Naive thymus-derived CD4-positive, alpha-beta T cell (primary cell): ENCODE data around the gene ATG7. TPM values are rescaled to one million over a fixed set of nuclear protein-coding genes. Genes with fewer than 3 reads are reported as not detected.
A peak's percentile ranks its signal among the peaks of the same experiment; 100 is the strongest.

Experiments used
- ATAC-seq: fragments of 150-1000 bp; cut with Tn5 transposase; 2 replicates; pipeline ENCODE4 v1.10.0; 2021; ENCODE audit warnings: mild to moderate bottlenecking, moderate library complexity
- CTCF ChIA-PET: fragments of 350-600 bp; sonication (Branson Sonifier 250); formaldehyde crosslinking; loops from one replicate; lab custom pipeline; 2021; ENCODE audit warnings: antibody characterized with exemption; lab: Charles Lee
- POLR2A ChIA-PET: fragments of 350-600 bp; sonication (Branson Sonifier 250); formaldehyde crosslinking; loops from one replicate; lab custom pipeline; 2021; ENCODE audit warnings: antibody characterized with exemption, inconsistent platforms; lab: Charles Lee
- DNase-seq, 9 donors: peaks; one replicate each; pipeline versions ENCODE4 v3.0.0 to v3.0.0-alpha.2; 2020 to 2022; ENCODE audit warnings: mixed read lengths in 1 of 9
- H3K27ac ChIP-seq: one replicate; pipeline ENCODE4 v1.7.0; 2013; ENCODE audit warnings: mild to moderate bottlenecking, low read depth, low read length, moderate library complexity
- H3K27me3 ChIP-seq, 2 donors: one replicate each; pipeline ENCODE4 v1.7.0; 2013; ENCODE audit warnings: low read length in 2 of 2, mild to moderate bottlenecking in 2 of 2, moderate library complexity in 2 of 2; ENCODE audit not compliant: control insufficient read depth in 2 of 2, insufficient read depth in 2 of 2
- H3K36me3 ChIP-seq, 3 experiments: 1 replicate in 2 of 3; 2 replicates in 1 of 3; pipeline ENCODE4 v1.7.0; 2013; ENCODE audit warnings: low read length in 3 of 3, mild to moderate bottlenecking in 3 of 3, moderate library complexity in 1 of 3; ENCODE audit not compliant: insufficient read depth in 3 of 3, control insufficient read depth in 2 of 3
- H3K4me1 ChIP-seq, 2 donors: one replicate each; pipeline ENCODE4 v1.7.0; 2013; ENCODE audit warnings: low read length in 2 of 2, mild to moderate bottlenecking in 2 of 2, moderate library complexity in 1 of 2; ENCODE audit not compliant: control insufficient read depth in 2 of 2, insufficient read depth in 2 of 2
- H3K4me3 ChIP-seq: 2 replicates; pipeline ENCODE4 v1.7.0; 2013; ENCODE audit warnings: mild to moderate bottlenecking, low read length
- H3K9me3 ChIP-seq, 3 experiments: 1 replicate in 2 of 3; 2 replicates in 1 of 3; pipeline ENCODE4 v1.7.0; 2013; ENCODE audit warnings: low read length in 3 of 3; ENCODE audit not compliant: control insufficient read depth in 2 of 3
- H3K27ac Mint-ChIP-seq, 9 donors: one replicate each; pipeline ENCODE4 v1.8.0; 2020 to 2022; ENCODE audit warnings: mixed read lengths in 9 of 9, mild to moderate bottlenecking in 8 of 9, moderate library complexity in 5 of 9, inconsistent platforms in 2 of 9
- H3K27me3 Mint-ChIP-seq, 5 donors: one replicate each; pipeline ENCODE4 v1.8.0; 2021 to 2022; ENCODE audit warnings: mixed read lengths in 5 of 5, mild to moderate bottlenecking in 1 of 5
- H3K36me3 Mint-ChIP-seq, 5 donors: one replicate each; pipeline ENCODE4 v1.8.0; 2020 to 2022; ENCODE audit warnings: mixed read lengths in 5 of 5, mild to moderate bottlenecking in 3 of 5, inconsistent platforms in 1 of 5
- H3K4me1 Mint-ChIP-seq, 7 donors: one replicate each; pipeline ENCODE4 v1.8.0; 2020 to 2022; ENCODE audit warnings: mixed read lengths in 7 of 7, mild to moderate bottlenecking in 3 of 7, inconsistent platforms in 1 of 7
- H3K4me3 Mint-ChIP-seq, 10 donors: one replicate each; pipeline ENCODE4 v1.8.0; 2020 to 2022; ENCODE audit warnings: mild to moderate bottlenecking in 10 of 10, mixed read lengths in 10 of 10, moderate library complexity in 6 of 10, inconsistent platforms in 2 of 10
- H3K9me3 Mint-ChIP-seq, 11 donors: one replicate each; pipeline ENCODE4 v1.8.0; 2020 to 2022; ENCODE audit warnings: mixed read lengths in 11 of 11, mild to moderate bottlenecking in 4 of 11, inconsistent platforms in 1 of 11, moderate library complexity in 1 of 11
- intact Hi-C, 2 donors: fragments of 100-400 bp; cut with micrococcal nuclease; formaldehyde crosslinking; loops; one replicate each; pipeline ENCODE4 v1.15.1; 2023
- polyA plus RNA-seq, 2 donors: library from polyadenylated mRNA; unstranded; fragments of 300-500 nt; fragmentation: Illumina TruSeq; gene quantifications; one replicate each; pipeline ENCODE4 v1.2.3, GENCODE V29; 2021
- total RNA-seq, 6 experiments: library from RNA in 5 of 6; stranded (reverse) in 5 of 6; gene quantifications; 1 replicate in 5 of 6; 2 replicates in 1 of 6; pipeline ENCODE4 v1.2.3 and lab custom pipeline; 2021 to 2026

ATG7 gene
- total and polyA plus RNA-seq, 7 experiments from 2014 or later = 12.0 to 80.3 (median 33.6) TPM

DNA sequence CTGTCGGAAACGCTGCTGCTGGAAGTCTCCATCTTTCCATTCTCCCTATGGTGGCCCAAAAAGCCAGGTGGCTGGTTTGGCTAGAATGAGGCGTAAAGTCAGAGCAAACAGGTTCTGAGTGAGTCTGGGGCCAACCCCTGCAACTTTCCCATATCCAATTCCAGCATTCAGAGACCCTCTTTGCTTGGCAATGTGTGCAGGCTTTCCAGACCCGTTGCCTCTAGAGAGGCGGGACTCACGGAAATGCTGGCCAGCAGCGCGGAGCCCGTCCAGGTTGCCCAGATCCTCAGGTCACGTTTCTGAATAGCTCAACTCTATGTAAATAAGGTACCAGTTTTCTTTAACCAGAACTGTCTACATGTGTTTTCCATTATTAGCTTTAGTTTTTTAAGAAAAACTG lies 303.5 kb downstream of the ATG7 start:
- no peak overlapping the region for H3K4me3 ChIP-seq
- peaks cover 0 to 27% (median 0%) of the 10 kb centered on the region in 3 experiments for H3K36me3 ChIP-seq
- H3K36me3 Mint-ChIP-seq = peaks cover 4 to 30% (median 7%) of the 10 kb centered on the region in 5 donors
- H3K27ac Mint-ChIP-seq = peak overlapping the region in 5 of 9 donors; percentile 8 to 55 (median 28)
- peaks cover 0 to 2% (median 0%) of the 10 kb centered on the region in 11 donors for H3K9me3 Mint-ChIP-seq
- no peaks in the 10 kb centered on the region for H3K9me3 ChIP-seq
- ChIA-PET POLR2A (no interaction called here), CTCF (no interaction called here)
- H3K27me3 ChIP-seq = no peaks in the 10 kb centered on the region
- intact Hi-C loops = no loop called here
- H3K27me3 Mint-ChIP-seq = no peaks in the 10 kb centered on the region
- ATAC-seq (no peak), DNase-seq (no peak)
- H3K4me3 Mint-ChIP-seq = no peak overlapping the region
- H3K4me1 ChIP-seq = no peaks in the 10 kb centered on the region
- H3K27ac ChIP-seq = no peak overlapping the region
- peaks cover 5 to 50% (median 42%) of the 10 kb centered on the region in 7 donors for H3K4me1 Mint-ChIP-seq

- DNase-seq (no peak), ATAC-seq (no peak)
- no peak overlapping the region for H3K4me3 ChIP-seq
- ChIA-PET POLR2A (no interaction called here), CTCF (no interaction called here)
- Mint-ChIP-seq H3K9me3 (peaks cover 0 to 2% (median 0%) of the 10 kb centered on the region in 11 donors), H3K27me3 (no peaks in the 10 kb centered on the region), H3K36me3 (peaks cover 4 to 30% (median 7%) of the 10 kb centered on the region in 5 donors), H3K27ac (peak overlapping the region in 5 of 9 donors; percentile 15 to 69 (median 45)), H3K4me3 (no peak overlapping the region), H3K4me1 (peaks cover 5 to 52% (median 43%) of the 10 kb centered on the region in 7 donors)
- peaks cover 0 to 2% of the 10 kb centered on the region in 2 donors for H3K4me1 ChIP-seq
- no peaks in the 10 kb centered on the region for H3K27me3 ChIP-seq
- no peak overlapping the region for H3K27ac ChIP-seq
- H3K36me3 ChIP-seq = peaks cover 0 to 27% (median 0%) of the 10 kb centered on the region in 3 experiments
- intact Hi-C loops = no loop called here
- H3K9me3 ChIP-seq = no peaks in the 10 kb centered on the region
Observed at GRCh38 chr3:11576453-11576852, 304.3 kb downstream of the ATG7 start.

DNA sequence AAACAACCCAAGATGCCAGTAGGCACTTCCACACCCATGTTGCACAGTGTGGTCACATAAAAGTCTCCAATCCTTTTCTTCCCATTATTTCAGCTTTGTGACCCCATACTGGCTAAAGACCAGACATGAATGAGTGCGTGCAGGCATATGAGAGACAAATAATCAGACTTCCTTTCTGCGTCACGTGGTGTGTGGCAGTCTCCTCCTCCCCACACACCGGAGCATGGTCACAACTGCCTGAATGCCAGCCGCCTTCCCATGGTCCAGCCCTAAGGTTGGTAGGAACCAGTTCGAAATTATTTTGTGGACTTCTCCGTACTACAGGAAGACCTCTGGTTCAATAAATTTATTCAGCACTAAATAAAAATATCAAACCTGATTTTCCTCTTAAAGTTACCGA lies 306.0 kb downstream of the ATG7 start:
- ChIA-PET CTCF (interaction anchor here (0.7 kb wide), 1 partner anchor 29 kb away, joined by 3 read pairs; no protein-coding TSS in a partner anchor), POLR2A (no interaction called here)
- Mint-ChIP-seq H3K9me3 (peaks cover 0 to 2% (median 0%) of the 10 kb centered on the region in 11 donors), H3K36me3 (peaks cover 4 to 26% (median 4%) of the 10 kb centered on the region in 5 donors), H3K4me3 (no peak overlapping the region), H3K27ac (peak overlapping the region in 3 of 9 donors; percentile 0 to 65 (median 33)), H3K27me3 (no peaks in the 10 kb centered on the region), H3K4me1 (peaks cover 20 to 62% (median 57%) of the 10 kb centered on the region in 7 donors)
- no peak overlapping the region for H3K4me3 ChIP-seq
- no peaks in the 10 kb centered on the region for H3K27me3 ChIP-seq
- intact Hi-C loops = no loop called here
- no peaks in the 10 kb centered on the region for H3K9me3 ChIP-seq
- peaks cover 0 to 14% of the 10 kb centered on the region in 2 donors for H3K4me1 ChIP-seq
- peaks cover 0 to 23% (median 0%) of the 10 kb centered on the region in 3 experiments for H3K36me3 ChIP-seq
- no peak overlapping the region for H3K27ac ChIP-seq
- no peak for ATAC-seq
- no peak for DNase-seq

- Histone ChIP-seq H3K9me3 (no peaks in the 10 kb centered on the region), H3K27me3 (no peaks in the 10 kb centered on the region), H3K4me3 (no peak overlapping the region), H3K4me1 (peaks cover 0 to 15% of the 10 kb centered on the region in 2 donors), H3K36me3 (peaks cover 0 to 4% (median 0%) of the 10 kb centered on the region in 3 experiments), H3K27ac (no peak overlapping the region)
- no peak for DNase-seq
- intact Hi-C loops = no loop called here
- Mint-ChIP-seq H3K4me1 (peaks cover 28 to 78% (median 75%) of the 10 kb centered on the region in 7 donors), H3K27me3 (no peaks in the 10 kb centered on the region), H3K36me3 (peaks cover 4 to 8% (median 4%) of the 10 kb centered on the region in 5 donors), H3K4me3 (peak overlapping the region in 1 of 10 donors; percentile 4), H3K9me3 (peaks cover 0 to 2% (median 0%) of the 10 kb centered on the region in 11 donors), H3K27ac (no peak overlapping the region)
- CTCF ChIA-PET = no interaction called here
- POLR2A ChIA-PET = interaction anchor here (0.6 to 1.0 kb wide), 2 partner anchors 61 to 201 kb away, joined by 3 read pairs; no protein-coding TSS in a partner anchor
- no peak for ATAC-seq
Observed at GRCh38 chr3:11580645-11581044, 308.4 kb downstream of the ATG7 start.

- peak overlapping the region; percentile 4 for H3K27ac ChIP-seq
- H3K9me3 ChIP-seq = no peaks in the 10 kb centered on the region
- peaks cover 0 to 15% of the 10 kb centered on the region in 2 donors for H3K4me1 ChIP-seq
- H3K36me3 ChIP-seq = no peaks in the 10 kb centered on the region
- H3K4me3 ChIP-seq = peak overlapping the region; percentile 28
- Mint-ChIP-seq H3K4me3 (peak overlapping the region; percentile 61 to 94 (median 83)), H3K9me3 (peaks cover 0 to 2% (median 0%) of the 10 kb centered on the region in 11 donors), H3K27ac (peak overlapping the region in 7 of 9 donors; percentile 12 to 87 (median 82)), H3K4me1 (peaks cover 28 to 83% (median 80%) of the 10 kb centered on the region in 7 donors), H3K27me3 (no peaks in the 10 kb centered on the region), H3K36me3 (peaks cover 4 to 8% (median 6%) of the 10 kb centered on the region in 5 donors)
- no peak for DNase-seq
- H3K27me3 ChIP-seq = no peaks in the 10 kb centered on the region
- ChIA-PET CTCF (no interaction called here), POLR2A (interaction anchor here (1.0 kb wide), 1 partner anchor 202 kb away, joined by 3 read pairs; no protein-coding TSS in a partner anchor)
- intact Hi-C loops = loop anchor here (1.0 kb wide), 3 partner anchors 43 to 62 kb away; partner anchors contain the start of gene VGLL4 (in 1 of the 2)
- no peak for ATAC-seq
Observed at GRCh38 chr3:11581237-11582190, 309.3 kb downstream of the ATG7 start.

DNA sequence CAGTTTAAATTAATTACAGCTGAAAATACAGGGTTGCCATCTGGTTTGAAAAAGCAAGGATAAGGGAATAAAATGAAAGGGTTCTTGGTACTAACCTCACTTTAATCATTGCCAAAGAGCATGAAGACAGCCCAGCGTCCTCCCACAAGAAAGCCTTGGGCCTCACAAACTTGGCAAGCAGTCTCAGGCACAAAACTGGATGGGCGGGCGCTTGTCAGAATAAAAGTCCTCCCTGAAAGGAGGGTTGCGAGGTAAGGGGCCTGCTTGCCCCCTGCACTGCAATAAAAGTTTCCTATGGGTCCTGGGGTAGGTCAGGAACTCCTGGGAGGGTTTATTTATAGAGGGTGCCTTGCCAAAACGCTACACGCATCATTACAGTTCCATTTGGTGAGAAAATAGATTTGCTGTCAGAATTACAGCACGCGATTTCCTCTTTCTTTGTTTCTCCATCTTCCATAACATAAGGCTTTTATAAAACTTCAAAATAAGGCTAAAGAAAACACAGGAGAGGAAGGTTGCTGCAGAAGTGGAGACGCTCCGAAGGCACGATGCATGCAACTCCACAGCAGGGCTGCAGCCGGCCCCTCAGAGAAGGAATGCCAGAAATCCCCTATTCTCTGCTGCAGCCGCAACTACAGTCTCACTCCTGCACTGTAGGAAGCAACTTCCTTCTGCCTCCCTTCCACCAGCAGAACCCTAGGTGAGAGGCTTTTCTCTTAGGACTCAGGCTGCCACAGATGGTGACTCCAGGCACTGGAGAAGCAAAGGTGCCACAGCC lies 310.2 kb downstream of the ATG7 start:
- Mint-ChIP-seq H3K27me3 (no peaks in the 10 kb centered on the region), H3K36me3 (peaks cover 4 to 10% (median 8%) of the 10 kb centered on the region in 5 donors), H3K4me3 (peak overlapping the region; percentile 61 to 94 (median 83)), H3K4me1 (peaks cover 28 to 86% (median 81%) of the 10 kb centered on the region in 7 donors), H3K9me3 (peaks cover 0 to 2% (median 0%) of the 10 kb centered on the region in 11 donors), H3K27ac (peak overlapping the region; percentile 12 to 87 (median 79))
- intact Hi-C loops = loop anchor here (1.0 kb wide), 3 partner anchors 42 to 61 kb away; partner anchors contain the start of gene VGLL4 (in 1 of the 2)
- peak in 6 of 9 donors; percentile 8 to 24 (median 17) for DNase-seq
- Histone ChIP-seq H3K9me3 (no peaks in the 10 kb centered on the region), H3K4me3 (peak overlapping the region; percentile 28), H3K36me3 (peaks cover 0 to 4% (median 0%) of the 10 kb centered on the region in 3 experiments), H3K4me1 (peaks cover 0 to 15% of the 10 kb centered on the region in 2 donors), H3K27ac (peak overlapping the region; percentile 5), H3K27me3 (no peaks in the 10 kb centered on the region)
- ChIA-PET CTCF (no interaction called here), POLR2A (no interaction called here)
- peak; percentile 67 for ATAC-seq
